HG03432 (cell line): ENCODE results near the gene ADIPOQ.
"Not testable (repeated sequence)": the region's sequence is repeated elsewhere in the genome, so short reads cannot be mapped to it uniquely, and the experiment has no call there.

ENCODE experiments used
- ATAC-seq: cut with Tn5 transposase; IDR thresholded peaks from one replicate; pipeline ENCODE4 v1.9.1; 2021; ENCODE audit warnings: mild to moderate bottlenecking, moderate library complexity; ENCODE audit not compliant: unreplicated experiment

The ADIPOQ gene

DNA sequence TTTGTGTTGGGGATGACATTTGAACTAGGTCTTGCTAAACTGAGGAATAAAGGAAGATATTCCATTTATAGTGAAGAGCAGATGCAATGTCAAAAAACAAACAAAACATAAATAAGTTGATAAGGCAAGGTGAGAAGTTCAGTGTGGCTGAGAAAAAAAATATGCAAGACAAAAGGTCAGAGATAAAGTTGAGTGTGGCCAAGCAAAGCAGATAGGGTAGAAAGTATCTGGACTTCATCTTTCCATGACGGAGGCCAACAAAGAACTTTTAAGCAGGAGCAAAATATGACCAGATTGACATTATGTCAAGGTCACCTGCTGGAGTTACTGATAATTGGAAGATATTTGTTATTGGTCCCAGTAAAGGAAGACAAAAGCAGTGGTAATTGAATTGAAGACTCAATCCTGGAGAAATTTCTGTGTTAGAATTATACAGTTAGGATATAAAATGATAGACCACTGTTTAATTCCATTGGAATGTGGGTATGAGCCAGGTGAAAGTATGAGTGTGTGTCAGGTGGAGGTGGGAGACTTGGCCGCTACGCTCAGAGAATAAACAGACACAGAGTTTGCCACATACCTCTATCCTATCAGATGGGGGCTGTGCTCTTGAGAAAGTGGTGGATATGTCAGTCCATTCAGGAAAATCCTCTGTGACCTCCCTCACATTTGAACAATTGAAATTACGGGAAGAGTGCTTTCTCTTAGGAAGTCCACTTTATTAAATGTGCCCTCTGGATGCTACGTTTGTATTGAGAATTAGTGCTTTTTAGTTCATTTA is 28.1 kb downstream of the ADIPOQ start:
- no peak for ATAC-seq

DNA sequence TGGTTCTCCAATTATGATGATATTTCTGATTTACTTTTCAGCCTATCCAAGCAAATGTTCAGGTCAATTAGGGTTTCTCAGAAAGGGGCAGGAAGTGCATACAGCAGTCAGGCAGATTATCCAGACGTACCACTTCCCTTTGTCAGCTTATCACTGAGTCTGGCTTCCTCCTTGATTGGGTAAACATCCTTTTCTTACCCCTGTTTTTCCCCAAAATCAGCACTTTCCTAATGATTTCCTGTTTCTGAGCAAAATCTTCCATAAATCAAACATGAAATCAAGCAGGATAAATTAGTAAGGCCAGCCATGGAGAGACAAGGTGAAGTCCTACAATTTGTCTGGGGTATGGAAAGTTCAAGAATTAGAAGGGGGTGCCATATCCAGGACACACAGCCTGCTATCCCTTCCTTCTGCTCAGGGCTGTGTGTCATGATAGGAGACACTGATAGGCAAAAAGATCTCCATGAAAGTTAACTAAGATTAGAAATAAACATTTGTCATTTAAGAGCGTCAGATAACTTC is 29.0 kb downstream of the ADIPOQ start:
- no peak for ATAC-seq

DNA sequence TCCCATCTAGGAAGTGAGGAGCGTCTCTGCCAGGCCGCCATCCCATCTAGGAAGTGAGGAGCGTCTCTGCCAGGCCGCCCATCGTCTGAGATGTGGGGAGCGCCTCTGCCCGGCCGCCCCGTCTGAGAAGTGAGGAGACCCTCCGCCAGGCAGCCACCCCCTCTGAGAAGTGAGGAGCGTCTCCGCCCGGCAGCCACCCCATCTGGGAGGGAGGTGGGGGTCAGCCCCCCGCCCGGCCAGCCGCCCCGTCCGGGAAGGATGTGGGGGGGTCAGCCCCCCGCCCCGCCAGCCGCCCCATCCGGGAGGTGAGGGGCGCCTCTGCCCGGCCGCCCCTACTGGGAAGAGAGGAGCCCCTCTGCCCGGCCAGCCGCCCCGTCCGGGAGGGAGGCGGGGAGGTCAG is 31.3 kb downstream of the ADIPOQ start:
- ATAC-seq = not testable (repeated sequence)

DNA sequence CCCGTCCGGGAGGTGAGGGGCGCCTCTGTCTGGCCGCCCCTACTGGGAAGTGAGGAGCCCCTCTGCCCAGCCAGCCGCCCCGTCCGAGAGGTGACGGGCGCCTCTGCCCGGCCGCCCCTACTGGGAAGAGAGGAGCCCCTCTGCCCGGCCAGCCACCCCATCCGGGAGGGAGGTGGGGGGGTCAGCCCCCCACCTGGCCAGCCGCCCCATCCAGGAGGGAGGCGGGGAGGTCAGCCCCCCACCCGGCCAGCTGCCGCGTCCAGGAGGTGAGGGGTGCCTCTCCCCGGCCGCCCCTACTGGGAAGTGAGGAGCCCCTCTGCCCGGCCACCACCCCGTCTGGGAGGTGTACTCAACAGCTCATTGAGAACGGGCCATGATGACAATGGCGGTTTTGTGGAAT is 31.7 kb downstream of the ADIPOQ start:
- ATAC-seq = not testable (repeated sequence)

DNA sequence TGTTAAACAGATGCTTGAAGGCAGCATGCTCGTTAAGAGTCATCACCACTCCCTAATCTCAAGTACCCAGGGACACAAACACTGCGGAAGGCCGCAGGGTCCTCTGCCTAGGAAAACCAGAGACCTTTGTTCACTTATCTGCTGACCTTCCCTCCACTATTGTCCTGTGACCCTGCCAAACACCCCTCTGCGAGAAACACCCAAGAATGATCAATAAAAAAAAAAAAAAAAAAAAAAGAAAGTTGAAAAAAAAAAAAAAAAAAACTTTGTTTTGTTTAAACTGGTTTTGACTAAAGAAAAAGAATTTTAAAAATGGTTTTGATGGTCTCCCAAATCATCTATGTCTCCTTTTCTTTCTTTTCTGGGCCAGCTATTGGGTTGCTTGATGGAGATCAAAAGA is 32.3 kb downstream of the ADIPOQ start:
- not testable (repeated sequence) for ATAC-seq

DNA sequence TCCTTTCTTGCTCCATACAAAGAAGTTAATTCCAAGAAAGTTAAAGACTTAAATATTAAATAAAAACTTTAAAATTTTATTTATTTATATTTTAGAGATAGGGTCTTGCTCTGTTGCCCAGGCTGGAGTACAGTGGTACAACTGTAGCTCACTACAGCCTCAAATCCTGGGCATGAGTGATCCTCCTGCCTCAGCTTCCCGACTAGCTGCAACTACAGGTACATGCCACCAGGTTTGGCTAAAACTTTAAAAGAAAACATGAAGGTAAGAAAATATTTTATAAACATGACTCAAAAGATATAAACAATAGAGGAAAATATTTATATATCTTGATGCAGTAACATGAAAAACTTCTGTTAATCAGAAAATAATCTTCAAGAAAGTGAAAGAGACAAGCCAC is 33.2 kb downstream of the ADIPOQ start:
- ATAC-seq = no peak

DNA sequence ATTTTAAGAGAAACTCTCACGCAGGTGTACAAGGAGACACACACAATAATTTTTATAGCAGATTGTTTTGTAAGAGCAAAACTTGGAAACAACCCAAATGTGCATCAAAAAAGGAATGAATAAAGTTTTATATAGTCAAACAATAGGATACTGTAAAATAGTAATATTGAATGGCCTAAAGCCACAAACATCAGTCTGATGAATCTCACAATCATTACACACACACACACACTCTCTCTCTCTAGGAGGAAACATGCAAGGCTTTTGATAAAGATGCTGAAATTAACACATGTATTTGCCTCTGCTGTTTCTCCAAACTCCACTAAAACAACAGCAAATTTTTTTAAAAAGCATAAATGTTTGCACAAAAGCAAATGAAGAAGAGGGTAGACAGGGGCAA is 37.3 kb downstream of the ADIPOQ start:
- no peak for ATAC-seq

DNA sequence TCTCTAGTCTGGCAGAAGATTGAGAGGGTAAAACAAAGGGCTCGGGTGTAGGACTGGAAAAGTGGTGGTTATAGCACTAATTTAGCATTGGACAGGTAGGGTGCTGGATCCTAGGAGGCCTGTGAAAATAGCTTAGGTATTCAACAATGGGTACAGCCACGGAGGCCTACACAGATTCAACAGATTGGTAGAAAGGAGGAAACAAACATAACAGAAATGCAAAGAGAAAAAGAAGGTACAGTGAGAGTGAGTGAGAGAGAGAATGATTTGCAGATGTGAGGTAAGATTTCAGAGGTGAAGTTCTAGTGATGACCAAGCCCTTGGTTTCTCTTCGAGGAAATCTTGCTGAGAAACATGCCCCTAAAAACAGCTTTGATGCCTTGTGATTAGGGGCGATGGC is 37.9 kb downstream of the ADIPOQ start:
- ATAC-seq = no peak

DNA sequence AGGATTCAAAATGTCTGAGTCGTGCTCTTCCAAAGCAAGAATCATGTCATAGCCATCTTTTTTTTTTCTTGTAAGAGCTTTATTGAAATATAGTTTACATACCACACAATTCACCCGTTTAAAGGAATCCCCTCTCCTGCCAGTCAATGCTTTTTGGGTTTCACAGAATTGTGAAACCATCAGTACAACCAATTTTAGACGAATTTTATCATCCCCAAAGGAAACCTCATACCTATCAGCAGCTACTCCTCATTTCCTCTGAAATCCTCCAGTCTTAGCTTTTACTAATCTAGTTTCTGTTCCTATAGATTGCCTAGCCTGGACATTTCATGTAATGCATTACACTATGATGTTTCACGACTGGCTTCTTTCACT is 39.6 kb downstream of the ADIPOQ start:
- no peak for ATAC-seq

DNA sequence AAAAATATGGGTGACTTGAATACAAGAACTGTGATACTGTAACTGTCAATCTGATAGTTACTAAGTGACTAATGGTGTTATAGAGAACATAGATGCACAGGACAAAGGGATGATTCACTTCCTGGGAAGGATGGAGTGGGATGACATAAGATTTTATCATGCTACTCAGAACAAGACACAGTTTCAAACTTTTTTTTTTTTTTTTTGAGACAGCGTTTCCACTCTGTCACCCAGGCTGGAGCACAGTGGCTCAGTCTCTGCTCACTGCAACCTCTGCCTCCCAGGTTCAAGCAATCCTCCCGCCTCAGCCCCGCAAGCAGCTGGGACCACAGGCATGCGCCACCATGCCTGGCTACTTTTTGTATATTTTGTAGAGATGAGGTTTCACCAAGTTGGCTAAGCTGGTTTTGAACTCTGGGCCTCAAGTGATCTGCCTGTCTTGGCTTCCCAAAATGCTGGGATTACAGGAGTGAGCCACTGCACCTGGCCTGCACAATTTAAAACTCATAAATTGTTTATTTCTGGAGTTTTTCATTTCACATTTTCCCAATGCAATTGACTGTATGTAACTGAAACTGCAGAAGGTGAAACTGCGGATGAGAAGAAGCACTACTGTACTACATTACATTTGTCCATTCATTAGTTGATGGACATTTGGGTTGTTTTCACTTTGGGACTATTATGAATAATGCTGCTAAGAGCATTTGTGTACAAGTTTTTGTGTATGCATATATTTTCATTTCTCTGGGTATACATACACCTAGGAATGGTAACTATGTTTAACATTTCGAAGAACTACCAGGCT is 40.6 kb downstream of the ADIPOQ start:
- no peak for ATAC-seq

DNA sequence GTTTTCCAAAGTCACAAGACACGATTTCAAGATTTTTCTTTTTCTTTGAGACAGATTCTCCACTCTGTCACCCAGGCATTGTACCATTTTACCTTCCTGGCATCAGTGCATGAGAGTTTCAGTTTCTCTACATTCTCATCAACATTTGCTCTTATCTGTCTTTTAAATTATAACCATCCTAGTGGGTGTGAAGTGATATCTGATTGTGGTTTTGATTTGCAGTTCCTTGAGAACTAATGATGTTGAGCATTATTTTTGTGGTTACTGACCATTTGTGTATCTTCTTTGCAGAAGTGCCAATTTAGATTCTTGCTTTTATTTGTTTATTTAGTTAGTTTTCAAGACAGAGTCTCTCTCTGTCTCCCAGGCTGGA is 41.2 kb downstream of the ADIPOQ start:
- no peak for ATAC-seq

DNA sequence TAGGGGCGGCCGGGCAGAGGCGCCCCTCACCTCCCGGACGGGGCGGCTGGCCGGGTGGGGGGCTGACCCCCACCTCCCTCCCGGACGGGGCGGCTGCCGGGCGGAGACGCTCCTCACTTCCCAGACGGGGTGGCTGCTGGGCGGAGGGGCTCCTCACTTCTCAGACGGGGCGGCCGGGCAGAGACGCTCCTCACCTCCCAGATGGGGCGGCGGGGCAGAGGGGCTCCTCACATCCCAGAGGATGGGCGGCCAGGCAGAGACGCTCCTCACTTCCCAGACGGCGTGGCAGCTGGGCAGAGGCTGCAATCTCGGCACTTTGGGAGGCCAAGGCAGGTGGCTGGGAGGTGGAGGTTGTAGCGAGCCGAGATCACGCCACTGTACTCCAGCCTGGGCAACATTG is 42.4 kb downstream of the ADIPOQ start:
- ATAC-seq = not testable (repeated sequence)

DNA sequence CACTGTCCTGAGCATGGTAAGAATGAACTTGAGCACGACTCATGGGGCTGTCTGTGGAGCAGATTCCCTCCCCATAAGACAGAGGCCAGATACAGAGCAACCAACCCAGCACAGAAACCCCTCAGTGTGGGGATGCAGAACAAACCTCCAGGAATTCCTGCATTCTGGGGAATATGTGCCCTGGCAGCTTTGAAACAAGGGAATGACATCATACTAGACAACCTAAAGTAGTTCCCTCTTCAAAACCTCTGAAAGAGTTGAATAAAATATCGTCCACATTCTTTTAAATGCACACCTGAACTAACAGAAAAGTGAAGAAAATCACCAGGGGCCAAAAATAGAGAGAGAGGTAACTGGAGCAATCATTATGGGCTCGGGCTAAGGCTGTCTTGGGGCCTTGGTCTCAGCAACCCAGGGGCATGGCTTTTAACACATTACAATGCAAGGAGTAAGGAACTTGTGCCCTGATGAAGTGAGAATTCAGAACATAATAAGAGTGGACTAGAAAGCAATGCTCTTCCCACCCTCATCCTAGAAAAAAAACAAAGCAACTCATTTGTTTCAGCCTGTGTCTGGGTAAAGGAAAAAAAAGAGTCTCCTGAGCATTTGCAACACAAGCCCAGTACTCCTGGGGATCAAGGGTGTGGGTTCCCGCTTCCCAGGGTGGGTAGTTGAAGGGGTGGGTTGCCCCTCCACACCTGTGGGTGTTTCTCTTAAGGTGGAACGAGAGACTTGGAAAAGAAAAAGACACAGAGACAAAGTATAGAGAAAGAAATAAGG is 43.9 kb downstream of the ADIPOQ start:
- ATAC-seq = no peak

DNA sequence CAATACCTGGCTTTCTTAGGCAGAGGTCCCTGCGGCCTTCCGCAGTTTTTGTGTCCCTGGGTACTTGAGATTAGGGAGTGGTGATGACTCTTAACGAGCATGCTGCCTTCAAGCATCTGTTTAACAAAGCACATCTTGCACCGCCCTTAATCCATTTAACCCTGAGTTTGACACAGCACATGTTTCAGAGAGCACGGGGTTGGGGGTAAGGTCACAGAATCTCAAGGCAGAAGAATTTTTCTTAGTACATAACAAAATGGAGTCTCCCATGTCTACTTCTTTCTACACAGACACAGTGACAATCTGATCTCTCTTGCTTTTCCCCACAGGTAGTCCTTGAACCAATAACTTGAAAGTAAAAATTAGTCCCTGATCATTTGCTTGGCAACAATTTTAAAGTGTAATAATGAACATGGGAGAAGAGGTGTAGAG is 45.0 kb downstream of the ADIPOQ start:
- ATAC-seq = not testable (repeated sequence)

DNA sequence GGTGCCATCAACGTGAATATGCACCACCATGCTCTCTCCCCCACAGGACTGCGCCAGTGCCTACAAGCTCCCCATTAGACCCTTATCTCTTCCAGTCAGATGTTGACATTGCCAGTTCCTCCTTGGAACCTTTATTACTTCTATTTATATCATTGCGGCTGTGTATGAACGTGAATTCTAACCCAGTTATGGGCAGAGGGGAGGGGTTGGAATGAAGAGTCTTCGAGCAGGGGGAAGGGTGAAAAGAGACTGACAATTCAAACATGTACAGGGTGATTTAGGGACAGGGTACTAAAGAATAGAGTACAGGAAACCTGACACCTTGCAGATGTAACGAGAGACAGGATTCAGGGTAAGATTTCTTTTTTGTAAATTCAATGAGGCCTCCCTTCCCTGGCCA is 46.1 kb downstream of the ADIPOQ start:
- ATAC-seq = no peak

DNA sequence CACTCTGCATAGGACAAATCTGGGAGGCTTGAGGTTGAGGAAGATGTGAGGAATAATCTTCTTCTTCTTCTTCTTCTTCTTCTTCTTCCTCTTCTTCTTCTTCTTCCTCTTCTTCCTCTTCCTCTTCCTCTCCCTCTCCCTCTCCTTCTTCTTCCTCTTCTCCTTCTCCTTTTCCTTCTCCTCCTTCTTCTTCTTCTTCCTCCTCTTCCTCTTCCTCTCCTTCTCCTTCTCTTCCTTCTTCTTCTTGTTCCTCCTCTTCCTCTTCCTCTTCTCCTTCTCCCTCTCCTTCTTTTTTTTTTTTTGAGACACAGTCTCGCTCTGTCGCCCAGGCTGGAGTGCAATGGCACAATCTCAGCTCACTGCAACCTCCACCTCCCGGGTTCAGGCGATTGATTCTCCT is 47.2 kb downstream of the ADIPOQ start:
- not testable (repeated sequence) for ATAC-seq

DNA sequence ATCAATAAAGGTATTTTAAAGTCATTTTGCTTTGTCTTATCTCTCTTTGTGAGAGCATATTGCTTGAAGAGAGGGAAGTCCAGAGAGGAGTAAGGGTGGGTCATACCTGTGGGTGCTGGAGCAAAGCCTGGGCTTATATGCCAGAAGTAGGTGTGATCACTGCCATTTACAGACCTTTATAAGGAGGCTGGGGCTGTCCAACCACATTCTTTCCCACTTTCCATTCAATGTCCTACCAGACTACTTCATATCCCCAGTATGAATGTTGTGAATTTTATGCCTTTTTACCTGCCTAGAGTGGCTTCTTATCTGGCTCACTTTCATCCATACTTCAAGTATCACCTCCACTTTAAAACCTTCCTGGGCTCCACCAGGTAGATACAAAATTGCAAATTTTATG is 48.4 kb downstream of the ADIPOQ start:
- ATAC-seq = no peak

DNA sequence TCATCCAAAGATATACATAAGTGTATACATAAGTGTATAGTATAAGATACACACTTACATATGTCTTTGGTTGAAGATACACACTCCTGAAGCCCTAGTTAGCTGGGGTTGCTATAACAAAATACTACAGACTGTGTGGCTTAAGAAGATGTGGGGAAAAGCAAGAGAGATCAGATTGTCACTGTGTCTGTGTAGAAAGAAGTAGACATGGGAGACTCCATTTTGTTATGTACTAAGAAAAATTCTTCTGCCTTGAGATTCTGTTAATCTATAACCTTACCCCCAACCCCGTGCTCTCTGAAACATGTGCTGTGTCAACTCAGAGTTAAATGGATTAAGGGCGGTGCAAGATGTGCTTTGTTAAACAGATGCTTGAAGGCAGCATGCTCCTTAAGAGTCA is 50.6 kb downstream of the ADIPOQ start:
- not testable (repeated sequence) for ATAC-seq

DNA sequence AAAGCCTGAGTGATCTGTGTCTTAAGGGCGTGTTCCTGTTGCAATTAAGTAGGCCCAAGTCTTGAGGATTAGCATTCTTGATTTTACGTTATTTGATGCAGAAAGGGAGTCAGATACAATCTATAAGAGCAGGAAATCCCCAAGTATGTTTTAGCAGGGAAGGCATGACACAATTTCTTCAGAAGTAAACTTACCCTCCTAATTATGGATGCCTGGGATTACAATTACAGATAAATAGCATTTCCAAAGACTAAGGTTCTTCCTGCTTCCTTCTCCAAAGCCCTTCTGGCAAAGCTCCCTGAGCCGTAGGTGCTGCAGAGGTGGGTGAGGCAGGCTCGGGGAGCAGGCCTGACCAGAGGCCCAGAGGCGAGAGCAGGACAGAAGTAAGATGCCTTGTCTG is 52.9 kb downstream of the ADIPOQ start:
- ATAC-seq = no peak

DNA sequence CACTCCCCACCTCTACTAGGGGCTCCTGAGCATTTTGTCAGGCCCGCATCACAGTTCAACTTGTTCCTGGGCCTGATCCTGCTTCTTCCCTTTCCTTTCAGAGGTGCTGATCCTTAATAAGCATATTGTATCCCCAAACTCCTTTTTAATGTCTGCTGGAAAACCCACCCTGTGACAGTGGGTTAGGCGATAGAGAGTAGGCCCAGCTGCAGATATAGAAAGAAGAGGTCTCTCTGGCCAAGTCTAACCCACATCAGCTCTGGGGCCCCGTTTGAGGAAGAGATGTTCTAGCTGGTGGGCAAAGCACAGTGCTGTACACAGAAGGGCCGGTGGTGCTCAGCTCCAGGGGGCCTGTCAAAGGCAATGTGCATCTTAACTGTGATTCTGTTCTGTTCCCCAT is 53.5 kb downstream of the ADIPOQ start:
- ATAC-seq = no peak

DNA sequence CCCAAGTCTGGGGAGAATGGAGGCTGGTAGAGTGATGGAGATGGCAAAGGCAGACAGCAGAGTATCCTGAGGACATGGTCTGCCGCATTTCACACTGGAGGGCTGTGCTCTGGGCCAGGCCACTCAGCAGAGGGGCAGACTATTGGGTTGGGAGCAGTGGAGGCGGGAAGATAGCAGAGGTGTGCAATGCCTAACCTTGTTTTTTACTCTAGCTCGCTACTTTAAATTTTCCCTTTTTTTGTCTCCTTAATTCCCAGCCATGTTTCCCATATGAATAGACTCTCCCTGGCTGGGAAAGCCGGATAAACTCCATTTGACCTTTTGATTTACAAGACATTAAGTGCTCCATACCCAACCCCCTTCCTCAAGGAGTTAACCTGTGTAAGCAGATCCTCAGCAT is 54.4 kb downstream of the ADIPOQ start:
- no peak for ATAC-seq
